SKM-1 treated with dmso at 0.1 percent for 144 hours (cell line): ENCODE data around the gene LEF1.
A peak's percentile ranks its signal among the peaks of the same experiment; 100 is the strongest.

ENCODE experiments used
- DNase-seq: peaks from one replicate; lab custom pipeline; 2025; ENCODE audit not compliant: unreplicated experiment; lab: John Stamatoyannopoulos, UW

LEF1 gene

GRCh38 chr4:108004646-108005045 is 164.1 kb downstream of the LEF1 start:
- no peak for DNase-seq

GRCh38 chr4:108003982-108004515 is 164.7 kb downstream of the LEF1 start:
- DNase-seq: no peak

GRCh38 chr4:108001540-108002135 is 167.1 kb downstream of the LEF1 start:
- no peak for DNase-seq

GRCh38 chr4:107999932-108000539 is 168.7 kb downstream of the LEF1 start:
- peak; percentile 69 for DNase-seq

GRCh38 chr4:107997794-107998193 is 170.9 kb downstream of the LEF1 start:
- DNase-seq: no peak
